CD14-positive monocyte (primary cell): ENCODE data around the gene CNIH3. TPM values are rescaled to one million over a fixed set of nuclear protein-coding genes. Genes with fewer than 3 reads are reported as not detected.

Experiments
- DNase-seq, 3 donors: peaks; one replicate each; pipeline ENCODE4 v3.0.0-alpha.2; 2011 to 2022
- H2AFZ ChIP-seq: 2 replicates; pipeline ENCODE4 v1.6.0; 2012; ENCODE audit warnings: mild to moderate bottlenecking, low read depth, low read length, inconsistent platforms; ENCODE audit not compliant: insufficient read depth, poor library complexity, severe bottlenecking
- H3K27ac ChIP-seq, 2 donors: 1 replicate in 1 of 2; 2 replicates in 1 of 2; pipeline ENCODE4 v1.5.1; 2012 to 2013; ENCODE audit warnings: low read length in 2 of 2, control low read depth in 1 of 2, inconsistent platforms in 1 of 2, low read depth in 1 of 2, mild to moderate bottlenecking in 1 of 2
- H3K27me3 ChIP-seq, 2 donors: one replicate each; pipeline versions ENCODE4 v1.6.0 to v1.6.1; 2011 to 2013; ENCODE audit warnings: low read length in 2 of 2; ENCODE audit not compliant: control insufficient read depth in 2 of 2, insufficient read depth in 2 of 2
- H3K36me3 ChIP-seq, 2 donors: replicated peaks in 1 of 2; 1 replicate in 1 of 2; 2 replicates in 1 of 2; pipeline versions ENCODE4 v1.5.1 to v1.6.1; 2012 to 2013; ENCODE audit warnings: low read length in 2 of 2, control low read depth in 1 of 2, inconsistent platforms in 1 of 2, mild to moderate bottlenecking in 1 of 2; ENCODE audit not compliant: insufficient read depth in 2 of 2, control insufficient read depth in 1 of 2
- H3K4me1 ChIP-seq, 2 donors: 1 replicate in 1 of 2; 2 replicates in 1 of 2; pipeline versions ENCODE4 v1.5.1 to v1.6.1; 2012 to 2013; ENCODE audit warnings: low read length in 2 of 2, control low read depth in 1 of 2, inconsistent platforms in 1 of 2, mild to moderate bottlenecking in 1 of 2, moderate library complexity in 1 of 2; ENCODE audit not compliant: insufficient read depth in 2 of 2, control insufficient read depth in 1 of 2
- H3K4me2 ChIP-seq: replicated peaks from 2 replicates; pipeline ENCODE3; 2012; ENCODE audit warnings: low read length, moderate library complexity, mild to moderate bottlenecking; ENCODE audit not compliant: poor library complexity, severe bottlenecking; ENCODE audit errors: extremely low read depth
- H3K4me3 ChIP-seq, 3 experiments: fragments of 200-600 bp in 1 of 3; sonication (generic) in 1 of 3; replicated peaks in 1 of 3; 1 replicate in 2 of 3; 2 replicates in 1 of 3; pipeline ENCODE4 v1.5.1; 2011 to 2013; ENCODE audit warnings: low read length in 3 of 3, mild to moderate bottlenecking in 3 of 3, control low read depth in 2 of 3, low read depth in 2 of 3, inconsistent platforms in 1 of 3, moderate library complexity in 1 of 3
- H3K79me2 ChIP-seq: 2 replicates; pipeline ENCODE4 v1.6.0; 2012; ENCODE audit warnings: mild to moderate bottlenecking, control low read depth, inconsistent platforms, low read length, moderate library complexity; ENCODE audit not compliant: insufficient read depth
- H3K9ac ChIP-seq: 2 replicates; pipeline ENCODE4 v1.6.0; 2017; ENCODE audit warnings: low read length, mild to moderate bottlenecking; ENCODE audit not compliant: insufficient read depth, poor library complexity, severe bottlenecking
- H3K9me3 ChIP-seq, 2 donors: replicated peaks in 1 of 2; 1 replicate in 1 of 2; 2 replicates in 1 of 2; pipeline versions ENCODE4 v1.5.1 to v1.6.1; 2012 to 2013; ENCODE audit warnings: low read length in 2 of 2, control low read depth in 1 of 2; ENCODE audit not compliant: control insufficient read depth in 1 of 2, insufficient read depth in 1 of 2
- H4K20me1 ChIP-seq: 2 replicates; pipeline ENCODE4 v1.6.0; 2012; ENCODE audit warnings: mild to moderate bottlenecking, low read length, control low read depth, moderate library complexity; ENCODE audit not compliant: insufficient read depth
- H3K27ac Mint-ChIP-seq, 7 donors: one replicate each; pipeline ENCODE4 v1.8.0; 2020; ENCODE audit warnings: mild to moderate bottlenecking in 7 of 7, mixed read lengths in 7 of 7, moderate library complexity in 6 of 7, inconsistent platforms in 2 of 7
- H3K27me3 Mint-ChIP-seq, 3 donors: one replicate each; pipeline ENCODE4 v1.8.0; 2021 to 2022; ENCODE audit warnings: low read depth in 3 of 3, mild to moderate bottlenecking in 3 of 3, mixed read lengths in 3 of 3, moderate library complexity in 3 of 3, inconsistent platforms in 1 of 3
- H3K36me3 Mint-ChIP-seq, 2 donors: one replicate each; pipeline ENCODE4 v1.8.0; 2020; ENCODE audit warnings: mixed read lengths in 2 of 2, inconsistent platforms in 1 of 2, mild to moderate bottlenecking in 1 of 2
- H3K4me1 Mint-ChIP-seq: one replicate; pipeline ENCODE4 v1.8.0; 2020; ENCODE audit warnings: mild to moderate bottlenecking, mixed read lengths
- H3K4me3 Mint-ChIP-seq, 2 donors: one replicate each; pipeline ENCODE4 v1.8.0; 2020; ENCODE audit warnings: mild to moderate bottlenecking in 2 of 2, mixed read lengths in 2 of 2, moderate library complexity in 1 of 2
- H3K9me3 Mint-ChIP-seq, 7 donors: one replicate each; pipeline ENCODE4 v1.8.0; 2020 to 2022; ENCODE audit warnings: mixed read lengths in 7 of 7, mild to moderate bottlenecking in 6 of 7, moderate library complexity in 6 of 7, inconsistent platforms in 2 of 7
- CTCF ChIP-seq: fragments of 200-600 bp; IDR thresholded peaks from one replicate; pipeline ENCODE4 v1.8.0; 2022; ENCODE audit warnings: antibody characterized with exemption, mild to moderate bottlenecking
- WGBS: methylation state at CpG from one replicate; pipeline ENCODE4 v1.1.5; 2013; ENCODE audit warnings: missing lambda C conversion rate; ENCODE audit not compliant: insufficient coverage; 5-methylcytosine and 5-hydroxymethylcytosine counted together
- intact Hi-C, 2 donors: fragments of 100-400 bp; cut with micrococcal nuclease; formaldehyde crosslinking; loops; one replicate each; pipeline versions ENCODE4 v1.15.0 to v1.15.1; 2023
- polyA plus RNA-seq, 3 donors: library from polyadenylated mRNA; depleted of rRNA in 1 of 3; unstranded in 2 of 3; stranded (reverse) in 1 of 3; fragments of 300-500 nt in 2 of 3; fragments of >200 nt in 1 of 3; fragmentation: Illumina TruSeq in 2 of 3; gene quantifications; 1 replicate in 2 of 3; 2 replicates in 1 of 3; pipeline ENCODE4 v1.2.3, GENCODE V29; 2012 to 2021

Gene CNIH3
- polyA plus RNA-seq, 3 donors: 0.37 TPM; not detected in 2

GRCh38 chr1:224719716-224720115, 103.6 kb downstream of the CNIH3 start:
- H3K4me3 ChIP-seq: no peak overlapping the region
- WGBS: 100% methylated on average over 1 of the region's 4 CpGs
- intact Hi-C loops: no loop called here

GRCh38 chr1:224720216-224720615, 104.1 kb downstream of the CNIH3 start:
- H3K4me1 ChIP-seq: no peaks in the 10 kb centered on the region
- no peak overlapping the region for H2AFZ ChIP-seq
- H3K27ac ChIP-seq: no peak overlapping the region
- no peak overlapping the region for H3K4me2 ChIP-seq
- DNase-seq: no peak
- H3K9ac ChIP-seq: no peak overlapping the region
- Mint-ChIP-seq H3K4me1 (no peaks in the 10 kb centered on the region), H3K4me3 (no peak overlapping the region), H3K27me3 (peaks cover 0 to 6% (median 4%) of the 10 kb centered on the region in 3 donors), H3K9me3 (peaks cover 0 to 2% (median 0%) of the 10 kb centered on the region in 7 donors), H3K27ac (no peak overlapping the region), H3K36me3 (no peaks in the 10 kb centered on the region)
- no peaks in the 10 kb centered on the region for H3K27me3 ChIP-seq
- H3K79me2 ChIP-seq: no peaks in the 10 kb centered on the region
- H3K4me3 ChIP-seq: no peak overlapping the region
- no peaks in the 10 kb centered on the region for H3K9me3 ChIP-seq
- intact Hi-C loops: no loop called here
- H3K36me3 ChIP-seq: no peaks in the 10 kb centered on the region
- 33% methylated on average over 3 of the region's 5 CpGs for WGBS
- no peaks in the 10 kb centered on the region for H4K20me1 ChIP-seq
- TF ChIP-seq CTCF: no peak

More at GRCh38 chr1:224719716-224720115, 103.6 kb downstream of the CNIH3 start:
- no peaks in the 10 kb centered on the region for H4K20me1 ChIP-seq
- Mint-ChIP-seq H3K9me3 (peaks cover 0 to 3% (median 1%) of the 10 kb centered on the region in 7 donors), H3K36me3 (no peaks in the 10 kb centered on the region), H3K27ac (no peak overlapping the region), H3K4me3 (no peak overlapping the region), H3K4me1 (no peaks in the 10 kb centered on the region), H3K27me3 (peaks cover 0 to 6% (median 6%) of the 10 kb centered on the region in 3 donors)
- H3K4me2 ChIP-seq: no peak overlapping the region
- no peak for DNase-seq
- no peak overlapping the region for H3K27ac ChIP-seq
- H3K9me3 ChIP-seq: no peaks in the 10 kb centered on the region
- H3K36me3 ChIP-seq: no peaks in the 10 kb centered on the region
- H3K9ac ChIP-seq: no peak overlapping the region
- no peaks in the 10 kb centered on the region for H3K27me3 ChIP-seq
- H3K79me2 ChIP-seq: no peaks in the 10 kb centered on the region
- H3K4me1 ChIP-seq: no peaks in the 10 kb centered on the region
- TF ChIP-seq CTCF: no peak
- H2AFZ ChIP-seq: no peak overlapping the region
